ENCODE measurements around the gene MAPK7. TPM values are rescaled to one million over a fixed set of nuclear protein-coding genes. Genes with fewer than 3 reads are reported as not detected.

The MAPK7 gene
- total RNA-seq, 2 experiments from 2014 or later, result 8.1 to 19.3 TPM

DNA sequence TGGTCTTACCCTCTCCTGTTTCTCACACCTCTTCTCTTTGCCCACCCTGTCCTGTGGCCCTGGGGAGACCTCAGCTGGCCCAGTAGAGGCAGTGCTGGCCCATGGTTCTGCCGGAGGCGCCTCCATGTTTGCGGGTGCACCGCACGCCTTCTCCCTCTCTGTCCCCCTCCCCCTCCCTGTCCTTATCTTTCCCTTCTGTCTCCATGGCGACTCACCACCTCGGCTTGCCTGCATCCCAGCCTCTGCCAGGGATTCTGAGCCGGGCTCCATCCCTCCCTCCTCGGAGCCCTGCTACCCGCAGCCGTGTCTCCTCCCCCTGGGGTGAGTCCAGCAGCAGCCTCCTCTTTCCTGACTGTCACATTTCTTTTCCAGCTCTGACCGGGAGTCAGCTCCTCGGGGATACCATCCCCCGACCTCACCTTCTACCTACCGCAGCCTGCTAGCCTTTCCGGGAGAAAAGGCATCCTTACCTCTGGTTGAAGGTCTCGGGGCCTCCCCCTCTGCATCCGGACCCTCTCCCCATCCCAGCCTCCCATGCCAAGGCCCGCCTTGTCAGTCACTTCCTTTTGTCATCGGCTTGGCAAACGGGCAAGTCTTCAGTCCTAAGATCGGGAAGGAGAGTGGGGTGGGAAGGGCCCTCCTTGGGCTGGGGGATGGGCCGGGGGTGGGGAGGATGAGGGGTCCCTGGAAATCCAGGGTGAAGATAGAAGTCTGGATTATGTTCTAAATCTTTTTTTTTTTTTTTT is 32.8 kb downstream of the MAPK7 start, which contains the start of gene RNF112:
TSS of gene RNF112 (plus strand) at position 358 of the 746 bp plus-strand sequence. CDS start at position 535, 177 bp downstream.
- CTCF ChIA-PET (ENCODE audit: unreplicated experiment), result no interaction called here
- no peaks in the 10 kb centered on the region for H3K9me3 ChIP-seq (ENCODE audit: low read length)
- intact Hi-C loops (cut with micrococcal nuclease; ENCODE audit: unreplicated experiment), result no loop called here
- POLR2A ChIA-PET, result interaction anchor here (0.6 to 1.0 kb wide), 2 partner anchors 9 to 36 kb away, joined by 3 to 4 read pairs; no protein-coding TSS in a partner anchor
- no peaks in the 10 kb centered on the region for H3K79me2 ChIP-seq (ENCODE audit: insufficient read depth, low read depth, low read length)
- H3K4me3 ChIP-seq (ENCODE audit: low read depth, low read length, poor library complexity, severe bottlenecking), result no peak within 1 kb of the TSS
- H3K27ac ChIP-seq (ENCODE audit: low read depth, low read length, poor library complexity, severe bottlenecking), result no peak within 1 kb of the TSS
- no peak within 1 kb of the TSS for H2AFZ ChIP-seq (ENCODE audit: low read length)
- no peak for TF ChIP-seq EZH2phosphoT487 (IDR thresholded peaks at IDR 0.05; ENCODE audit: borderline replicate concordance, low read depth, low read length)
- TF ChIP-seq CTCF (conservative IDR thresholded peaks at IDR 0.05; ENCODE audit: low read length), result no peak
- no peaks in the 10 kb centered on the region for H4K20me1 ChIP-seq (ENCODE audit: insufficient read depth, low read length)
- no peak within 1 kb of the TSS for H3K4me2 ChIP-seq (ENCODE audit: low read length)
- no TSS peak for BruUV-seq (replicated peaks)
- no peaks in the 10 kb centered on the region for H3K36me3 ChIP-seq (ENCODE audit: insufficient read depth, low read length)
- H3K9me2 ChIP-seq (ENCODE audit: insufficient read depth, low read length), result no peaks in the 10 kb centered on the region
- no peaks in the 10 kb centered on the region for H3K4me1 ChIP-seq (ENCODE audit: insufficient read depth, low read length, poor library complexity, severe bottlenecking)
- DNase-seq (ENCODE audit: low spot score), result no peak

DNA sequence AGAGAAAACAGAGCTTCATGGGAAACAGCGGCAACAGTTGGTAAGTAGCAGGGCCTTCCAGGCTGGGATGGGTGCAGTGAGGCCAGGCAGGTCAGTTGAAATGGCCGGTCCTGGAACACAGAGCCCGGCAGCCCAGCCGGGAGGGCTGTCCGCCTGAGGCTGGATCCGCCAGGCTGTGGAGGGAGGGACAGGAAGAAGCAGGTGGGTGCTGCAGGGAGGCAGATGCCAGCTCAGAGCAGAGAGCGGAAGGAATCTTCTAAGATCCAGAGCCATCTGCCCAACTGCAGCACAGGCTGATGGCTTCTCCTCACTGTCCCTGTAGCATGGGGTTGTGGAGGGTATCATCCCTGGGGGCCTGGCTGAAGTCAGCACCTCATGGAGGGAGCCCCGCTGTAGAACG is 33.3 kb downstream of the MAPK7 start:
- DNase-seq (ENCODE audit: low spot score), result no peak
- Histone ChIP-seq H3K27ac (ENCODE audit: low read depth, low read length, poor library complexity, severe bottlenecking) (no peak overlapping the region), H3K36me3 (ENCODE audit: insufficient read depth, low read length) (no peaks in the 10 kb centered on the region), H3K9me2 (ENCODE audit: insufficient read depth, low read length) (no peaks in the 10 kb centered on the region), H2AFZ (ENCODE audit: low read length) (no peak overlapping the region), H3K79me2 (ENCODE audit: insufficient read depth, low read depth, low read length) (no peaks in the 10 kb centered on the region), H3K4me3 (ENCODE audit: low read depth, low read length, poor library complexity, severe bottlenecking) (no peak overlapping the region), H3K4me2 (ENCODE audit: low read length) (no peak overlapping the region), H4K20me1 (ENCODE audit: insufficient read depth, low read length) (no peaks in the 10 kb centered on the region), H3K9me3 (ENCODE audit: low read length) (no peaks in the 10 kb centered on the region), H3K4me1 (ENCODE audit: insufficient read depth, low read length, poor library complexity, severe bottlenecking) (no peaks in the 10 kb centered on the region)
- ChIA-PET CTCF (ENCODE audit: unreplicated experiment) (no interaction called here), POLR2A (interaction anchor here (0.6 to 1.0 kb wide), 2 partner anchors 10 to 36 kb away, joined by 3 to 4 read pairs; no protein-coding TSS in a partner anchor)
- TF ChIP-seq CTCF (conservative IDR thresholded peaks at IDR 0.05; ENCODE audit: low read length), result no peak
- no peak for TF ChIP-seq EZH2phosphoT487 (IDR thresholded peaks at IDR 0.05; ENCODE audit: borderline replicate concordance, low read depth, low read length)
- intact Hi-C loops (cut with micrococcal nuclease; ENCODE audit: unreplicated experiment), result no loop called here
- BruUV-seq (replicated peaks), result no TSS peak

DNA sequence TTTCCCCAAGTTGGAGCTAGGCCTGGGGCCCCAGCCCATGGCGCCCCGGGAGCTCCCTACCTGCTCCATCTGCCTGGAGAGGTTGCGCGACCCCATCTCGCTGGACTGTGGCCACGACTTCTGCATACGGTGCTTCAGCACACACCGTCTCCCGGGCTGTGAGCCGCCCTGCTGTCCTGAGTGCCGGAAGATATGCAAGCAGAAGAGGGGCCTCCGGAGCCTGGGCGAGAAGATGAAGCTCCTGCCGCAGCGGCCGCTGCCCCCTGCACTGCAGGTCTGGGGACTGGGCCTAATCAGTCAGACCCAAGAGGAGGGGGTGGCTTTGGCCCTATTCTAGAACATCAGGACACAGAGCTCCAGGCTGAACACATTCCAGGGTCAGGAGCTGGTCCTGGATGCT is 34.2 kb downstream of the MAPK7 start:
- no peak for DNase-seq (ENCODE audit: low spot score)
- Histone ChIP-seq H3K4me1 (ENCODE audit: insufficient read depth, low read length, poor library complexity, severe bottlenecking) (no peaks in the 10 kb centered on the region), H3K27ac (ENCODE audit: low read depth, low read length, poor library complexity, severe bottlenecking) (no peak overlapping the region), H4K20me1 (ENCODE audit: insufficient read depth, low read length) (no peaks in the 10 kb centered on the region), H3K79me2 (ENCODE audit: insufficient read depth, low read depth, low read length) (no peaks in the 10 kb centered on the region), H3K36me3 (ENCODE audit: insufficient read depth, low read length) (no peaks in the 10 kb centered on the region), H3K9me2 (ENCODE audit: insufficient read depth, low read length) (no peaks in the 10 kb centered on the region), H3K4me3 (ENCODE audit: low read depth, low read length, poor library complexity, severe bottlenecking) (no peak overlapping the region), H3K9me3 (ENCODE audit: low read length) (no peaks in the 10 kb centered on the region), H3K4me2 (ENCODE audit: low read length) (no peak overlapping the region), H2AFZ (ENCODE audit: low read length) (no peak overlapping the region)
- ChIA-PET CTCF (ENCODE audit: unreplicated experiment) (no interaction called here), POLR2A (no interaction called here)
- BruUV-seq (replicated peaks), result no TSS peak
- intact Hi-C loops (cut with micrococcal nuclease; ENCODE audit: unreplicated experiment), result no loop called here
- TF ChIP-seq CTCF (conservative IDR thresholded peaks at IDR 0.05; ENCODE audit: low read length) (no peak), EZH2phosphoT487 (IDR thresholded peaks at IDR 0.05; ENCODE audit: borderline replicate concordance, low read depth, low read length) (no peak)
